Activated CD8-positive, alpha-beta memory T cell treated with anti-CD3 and anti-CD28 coated beads, Interleukin-2, amount 10 ng/mL, durations not matched to agents 7 days and 5 days (primary cell): ENCODE data around the gene TTI1. TPM values are rescaled to one million over a fixed set of nuclear protein-coding genes. Genes with fewer than 3 reads are reported as not detected.

ENCODE experiments used
- ATAC-seq: fragments of 150-1000 bp; cut with Tn5 transposase; one replicate; pipeline ENCODE4 v1.10.0; 2021; ENCODE audit warnings: moderate library complexity
- CTCF ChIA-PET: fragments of 350-600 bp; sonication (Branson Sonifier 250); formaldehyde crosslinking; loops from one replicate; lab custom pipeline; 2021; ENCODE audit warnings: antibody characterized with exemption; lab: Charles Lee
- DNase-seq: peaks from one replicate; pipeline ENCODE4 v3.0.0-alpha.2; 2020
- H3K27ac Mint-ChIP-seq: one replicate; pipeline ENCODE4 v1.8.0; 2021; ENCODE audit warnings: mild to moderate bottlenecking, mixed read lengths
- H3K27me3 Mint-ChIP-seq: one replicate; pipeline ENCODE4 v1.8.0; 2021; ENCODE audit warnings: mixed read lengths
- H3K36me3 Mint-ChIP-seq: one replicate; pipeline ENCODE4 v1.8.0; 2021; ENCODE audit warnings: mild to moderate bottlenecking, mixed read lengths
- H3K4me1 Mint-ChIP-seq: one replicate; pipeline ENCODE4 v1.8.0; 2021; ENCODE audit warnings: mixed read lengths
- H3K4me3 Mint-ChIP-seq: one replicate; pipeline ENCODE4 v1.8.0; 2021; ENCODE audit warnings: mild to moderate bottlenecking, moderate library complexity, mixed read lengths
- H3K9me3 Mint-ChIP-seq: one replicate; pipeline ENCODE4 v1.8.0; 2022; ENCODE audit warnings: low read depth, mixed read lengths
- total RNA-seq, 2 experiments: library from RNA; stranded (reverse); gene quantifications; one replicate each; pipeline ENCODE4 v1.2.3, GENCODE V29; 2021

Gene TTI1
- 10 to 100 TPM; 34.7 to 35.0 TPM for total RNA-seq

- DNase-seq (peak; percentile 94), ATAC-seq (peak; percentile 88)
- no peaks in the 10 kb centered on the region for H3K9me3 Mint-ChIP-seq
- H3K4me3 Mint-ChIP-seq: peak within 1 kb of the TSS; percentile 98
- H3K27ac Mint-ChIP-seq: peak within 1 kb of the TSS; percentile 99
- peaks cover 59% of the 10 kb centered on the region for H3K4me1 Mint-ChIP-seq
- H3K36me3 Mint-ChIP-seq: peaks cover 46% of the 10 kb centered on the region
- CTCF ChIA-PET: interaction anchor here (0.9 to 2.2 kb wide), 8 partner anchors 12 to 855 kb away, joined by 3 to 12 read pairs (median 3); partner anchors contain the start of genes MROH8 and RPN2
- no peaks in the 10 kb centered on the region for H3K27me3 Mint-ChIP-seq
These were observed at the start of gene TTI1, which contains the start of gene RPRD1B for GRCh38 chr20:38033330-38034107. TTI1 (minus strand) TSS chr20:38033456; CDS start chr20:38013816, 19,640 bp downstream. RPRD1B (plus strand) TSS chr20:38033746; CDS start chr20:38033948, 202 bp downstream.

- H3K27ac Mint-ChIP-seq: no peak overlapping the region
- DNase-seq: no peak
- no peak for ATAC-seq
- no peaks in the 10 kb centered on the region for H3K9me3 Mint-ChIP-seq
- no peaks in the 10 kb centered on the region for H3K27me3 Mint-ChIP-seq
- CTCF ChIA-PET: interaction anchor here (0.8 to 1.2 kb wide), 6 partner anchors 9 to 139 kb away, joined by 3 to 9 read pairs (median 4); no protein-coding TSS in a partner anchor
- peaks cover 51% of the 10 kb centered on the region for H3K36me3 Mint-ChIP-seq
- no peaks in the 10 kb centered on the region for H3K4me1 Mint-ChIP-seq
- no peak overlapping the region for H3K4me3 Mint-ChIP-seq
These were observed 49.6 kb upstream of the TTI1 start for GRCh38 chr20:38082894-38083293.

GRCh38 chr20:38081575-38081974, 48.3 kb upstream of the TTI1 start:
- ATAC-seq (no peak), DNase-seq (no peak)
- H3K36me3 Mint-ChIP-seq: peaks cover 54% of the 10 kb centered on the region
- no peak overlapping the region for H3K27ac Mint-ChIP-seq
- no peaks in the 10 kb centered on the region for H3K4me1 Mint-ChIP-seq
- H3K4me3 Mint-ChIP-seq: no peak overlapping the region
- H3K27me3 Mint-ChIP-seq: no peaks in the 10 kb centered on the region
- CTCF ChIA-PET: interaction anchor here (1.2 to 2.6 kb wide), 4 partner anchors 8 to 139 kb away, joined by 3 to 8 read pairs (median 4); no protein-coding TSS in a partner anchor
- no peaks in the 10 kb centered on the region for H3K9me3 Mint-ChIP-seq

- no peak for ATAC-seq
- H3K27ac Mint-ChIP-seq: no peak overlapping the region
- H3K27me3 Mint-ChIP-seq: no peaks in the 10 kb centered on the region
- no peak for DNase-seq
- H3K4me1 Mint-ChIP-seq: no peaks in the 10 kb centered on the region
- peaks cover 54% of the 10 kb centered on the region for H3K36me3 Mint-ChIP-seq
- no peaks in the 10 kb centered on the region for H3K9me3 Mint-ChIP-seq
- CTCF ChIA-PET: interaction anchor here (1.0 to 2.6 kb wide), 3 partner anchors 15 to 144 kb away, joined by 3 to 8 read pairs (median 3); no protein-coding TSS in a partner anchor
- H3K4me3 Mint-ChIP-seq: no peak overlapping the region
These were observed 46.1 kb upstream of the TTI1 start for GRCh38 chr20:38079353-38079752.

GRCh38 chr20:38078084-38078483, 44.8 kb upstream of the TTI1 start:
- no peak overlapping the region for H3K4me3 Mint-ChIP-seq
- DNase-seq: no peak
- CTCF ChIA-PET: interaction anchor here (6.0 kb wide), 1 partner anchor 145 kb away, joined by 56 read pairs; no protein-coding TSS in a partner anchor
- no peaks in the 10 kb centered on the region for H3K9me3 Mint-ChIP-seq
- peaks cover 2% of the 10 kb centered on the region for H3K4me1 Mint-ChIP-seq
- no peaks in the 10 kb centered on the region for H3K27me3 Mint-ChIP-seq
- ATAC-seq: no peak
- peaks cover 62% of the 10 kb centered on the region for H3K36me3 Mint-ChIP-seq
- no peak overlapping the region for H3K27ac Mint-ChIP-seq

- no peak for DNase-seq
- H3K36me3 Mint-ChIP-seq: peaks cover 73% of the 10 kb centered on the region
- CTCF ChIA-PET: interaction anchor here (6.0 kb wide), 1 partner anchor 147 kb away, joined by 56 read pairs; no protein-coding TSS in a partner anchor
- H3K4me1 Mint-ChIP-seq: peaks cover 2% of the 10 kb centered on the region
- no peak overlapping the region for H3K4me3 Mint-ChIP-seq
- ATAC-seq: no peak
- H3K27me3 Mint-ChIP-seq: no peaks in the 10 kb centered on the region
- peak overlapping the region; percentile 32 for H3K27ac Mint-ChIP-seq
- H3K9me3 Mint-ChIP-seq: peaks cover 4% of the 10 kb centered on the region
These were observed 43.3 kb upstream of the TTI1 start for GRCh38 chr20:38076548-38076947.

- DNase-seq (no peak), ATAC-seq (no peak)
- H3K9me3 Mint-ChIP-seq: peaks cover 5% of the 10 kb centered on the region
- H3K36me3 Mint-ChIP-seq: peaks cover 75% of the 10 kb centered on the region
- peaks cover 2% of the 10 kb centered on the region for H3K4me1 Mint-ChIP-seq
- CTCF ChIA-PET: interaction anchor here (0.6 to 6.0 kb wide), 7 partner anchors 12 to 148 kb away, joined by 3 to 56 read pairs (median 5); no protein-coding TSS in a partner anchor
- H3K4me3 Mint-ChIP-seq: no peak overlapping the region
- H3K27ac Mint-ChIP-seq: no peak overlapping the region
- no peaks in the 10 kb centered on the region for H3K27me3 Mint-ChIP-seq
These were observed 42.1 kb upstream of the TTI1 start for GRCh38 chr20:38075161-38075998.

GRCh38 chr20:38073307-38074071, 40.2 kb upstream of the TTI1 start:
- peaks cover 70% of the 10 kb centered on the region for H3K36me3 Mint-ChIP-seq
- no peak overlapping the region for H3K27ac Mint-ChIP-seq
- CTCF ChIA-PET: interaction anchor here (0.7 to 6.0 kb wide), 22 partner anchors 9 to 312 kb away, joined by 3 to 56 read pairs (median 4); no protein-coding TSS in a partner anchor
- DNase-seq (no peak), ATAC-seq (peak; percentile 55)
- no peaks in the 10 kb centered on the region for H3K27me3 Mint-ChIP-seq
- H3K9me3 Mint-ChIP-seq: peaks cover 5% of the 10 kb centered on the region
- H3K4me3 Mint-ChIP-seq: no peak overlapping the region
- H3K4me1 Mint-ChIP-seq: peaks cover 2% of the 10 kb centered on the region

GRCh38 chr20:38072898-38073297, 39.6 kb upstream of the TTI1 start:
- Mint-ChIP-seq H3K36me3 (peaks cover 66% of the 10 kb centered on the region), H3K27ac (no peak overlapping the region), H3K4me1 (peaks cover 2% of the 10 kb centered on the region), H3K9me3 (peaks cover 5% of the 10 kb centered on the region), H3K4me3 (no peak overlapping the region), H3K27me3 (no peaks in the 10 kb centered on the region)
- ATAC-seq: no peak
- no peak for DNase-seq
- CTCF ChIA-PET: interaction anchor here (0.7 to 6.0 kb wide), 21 partner anchors 9 to 313 kb away, joined by 3 to 56 read pairs (median 5); no protein-coding TSS in a partner anchor

GRCh38 chr20:38067717-38068365, 34.6 kb upstream of the TTI1 start:
- Mint-ChIP-seq H3K4me3 (no peak overlapping the region), H3K9me3 (peaks cover 5% of the 10 kb centered on the region), H3K27ac (no peak overlapping the region), H3K36me3 (peaks cover 61% of the 10 kb centered on the region), H3K27me3 (no peaks in the 10 kb centered on the region), H3K4me1 (peaks cover 2% of the 10 kb centered on the region)
- CTCF ChIA-PET: interaction anchor here (1.3 to 1.4 kb wide), 2 partner anchors 10 to 153 kb away, joined by 3 to 4 read pairs; no protein-coding TSS in a partner anchor
- DNase-seq (no peak), ATAC-seq (no peak)

GRCh38 chr20:38066969-38067716, 33.9 kb upstream of the TTI1 start:
- CTCF ChIA-PET: interaction anchor here (1.3 to 1.4 kb wide), 2 partner anchors 9 to 154 kb away, joined by 3 to 4 read pairs; no protein-coding TSS in a partner anchor
- Mint-ChIP-seq H3K27me3 (no peaks in the 10 kb centered on the region), H3K36me3 (peaks cover 54% of the 10 kb centered on the region), H3K9me3 (peaks cover 5% of the 10 kb centered on the region), H3K27ac (no peak overlapping the region), H3K4me1 (peaks cover 2% of the 10 kb centered on the region), H3K4me3 (no peak overlapping the region)
- ATAC-seq (no peak), DNase-seq (no peak)
